Gastrocnemius medialis (tissue), 4 donors: ENCODE results near the gene LRIG3. TPM values are rescaled to one million over a fixed set of nuclear protein-coding genes. Genes with fewer than 3 reads are reported as not detected.

Experiments
- ATAC-seq, 2 donors: fragments of 150-250 bp; one replicate each; pipeline ENCODE4 v1.9.1; 2016
- DNase-seq, 2 donors: peaks; one replicate each; pipeline ENCODE4 v3.0.0-alpha.2; 2019
- H3K27ac ChIP-seq, 4 donors: fragments of 200-600 bp; sonication (generic); 1 replicate in 1 of 4; 2 replicates in 3 of 4; pipeline ENCODE4 v1.5.1; 2016 to 2018; ENCODE audit warnings: mild to moderate bottlenecking in 2 of 4, moderate library complexity in 1 of 4
- H3K27me3 ChIP-seq, 3 donors: fragments of 200-600 bp; sonication (generic) in 2 of 3; 1 replicate in 1 of 3; 2 replicates in 2 of 3; pipeline versions ENCODE4 v1.5.1 to v1.6.0; 2016 to 2019; ENCODE audit warnings: mild to moderate bottlenecking in 1 of 3, moderate library complexity in 1 of 3
- H3K36me3 ChIP-seq, 2 donors: fragments of 200-600 bp; sonication (generic) in 1 of 2; one replicate each; pipeline ENCODE4 v1.5.1; 2017 to 2018
- H3K4me1 ChIP-seq, 2 donors: fragments of 200-600 bp; sonication (generic) in 1 of 2; one replicate each; pipeline ENCODE4 v1.5.1; 2016 to 2017; ENCODE audit warnings: mild to moderate bottlenecking in 2 of 2
- H3K4me3 ChIP-seq, 4 donors: fragments of 200-600 bp; sonication (generic) in 3 of 4; 1 replicate in 1 of 4; 2 replicates in 3 of 4; pipeline ENCODE4 v1.5.1; 2016 to 2019; ENCODE audit warnings: mild to moderate bottlenecking in 2 of 4
- H3K9me3 ChIP-seq, 3 donors: fragments of 200-600 bp; sonication (generic) in 2 of 3; 1 replicate in 1 of 3; 2 replicates in 2 of 3; pipeline ENCODE4 v1.5.1; 2016 to 2019
- POLR2A ChIP-seq, 2 donors: fragments of 450-650 bp; IDR thresholded peaks; one replicate each; pipeline ENCODE4 v1.6.1; 2017; ENCODE audit warnings: antibody characterized with exemption in 2 of 2, mild to moderate bottlenecking in 2 of 2, moderate library complexity in 2 of 2
- in situ Hi-C, 4 donors: fragments of 200-750 bp; cut with MboI; loops; one replicate each; pipeline versions ENCODE4 v1.15.0 to v1.8.0; 2017; ENCODE audit warnings: low sequenced_read_pairs in 4 of 4
- intact Hi-C: fragments of 100-400 bp; cut with DNase I; formaldehyde crosslinking; loops from one replicate; pipeline ENCODE4 v1.15.1; 2023; ENCODE audit warnings: low total_unique reads
- total RNA-seq, 4 donors: library from RNA; depleted of rRNA; stranded (reverse); fragments of >200 nt; gene quantifications; one replicate each; pipeline versions ENCODE4 v1.1.0 to v1.2.3, GENCODE V29; 2016
- TF ChIP-seq, protein P1 (sequence below), 5 experiments: fragments of 450-650 bp in 3 of 5; fragments of 200-600 bp in 2 of 5; sonication (generic) in 2 of 5; IDR thresholded peaks in 4 of 5; conservative IDR thresholded peaks in 1 of 5; 1 replicate in 4 of 5; 2 replicates in 1 of 5; pipeline ENCODE4 v1.5.1; 2016 to 2019; ENCODE audit warnings: antibody characterized with exemption in 5 of 5, mild to moderate bottlenecking in 3 of 5, moderate library complexity in 3 of 5

Gene LRIG3
- total RNA-seq, 4 donors from 2014 or later, result 4.7 to 14.7 (median 7.7) TPM

DNA sequence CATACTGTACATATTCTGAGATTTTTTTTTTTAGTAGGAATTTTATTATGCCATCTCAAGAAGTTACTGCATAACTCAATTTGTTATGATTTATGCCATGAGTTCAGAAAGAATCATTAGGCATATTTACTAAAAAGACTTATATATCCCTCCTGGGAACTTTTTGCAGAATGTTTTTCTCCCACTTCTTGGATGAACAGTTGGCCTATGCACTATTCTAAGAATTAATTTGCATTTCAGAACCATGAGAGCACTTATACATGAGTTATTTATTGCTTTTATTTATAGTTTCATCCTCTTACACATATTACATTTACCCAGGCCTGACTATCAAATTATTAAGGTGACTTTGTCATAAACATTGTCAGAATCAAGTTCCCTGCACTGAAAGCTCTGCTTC is 6.3 kb upstream of the LRIG3 start:
- Histone ChIP-seq H3K27ac (no peak overlapping the region), H3K4me1 (no peaks in the 10 kb centered on the region), H3K36me3 (no peaks in the 10 kb centered on the region), H3K4me3 (no peak overlapping the region), H3K9me3 (no peaks in the 10 kb centered on the region), H3K27me3 (no peaks in the 10 kb centered on the region)
- DNase-seq (no peak), ATAC-seq (no peak)
- TF ChIP-seq POLR2A (IDR thresholded peaks at IDR 0.05), result no peak
- TF ChIP-seq, protein P1, sequence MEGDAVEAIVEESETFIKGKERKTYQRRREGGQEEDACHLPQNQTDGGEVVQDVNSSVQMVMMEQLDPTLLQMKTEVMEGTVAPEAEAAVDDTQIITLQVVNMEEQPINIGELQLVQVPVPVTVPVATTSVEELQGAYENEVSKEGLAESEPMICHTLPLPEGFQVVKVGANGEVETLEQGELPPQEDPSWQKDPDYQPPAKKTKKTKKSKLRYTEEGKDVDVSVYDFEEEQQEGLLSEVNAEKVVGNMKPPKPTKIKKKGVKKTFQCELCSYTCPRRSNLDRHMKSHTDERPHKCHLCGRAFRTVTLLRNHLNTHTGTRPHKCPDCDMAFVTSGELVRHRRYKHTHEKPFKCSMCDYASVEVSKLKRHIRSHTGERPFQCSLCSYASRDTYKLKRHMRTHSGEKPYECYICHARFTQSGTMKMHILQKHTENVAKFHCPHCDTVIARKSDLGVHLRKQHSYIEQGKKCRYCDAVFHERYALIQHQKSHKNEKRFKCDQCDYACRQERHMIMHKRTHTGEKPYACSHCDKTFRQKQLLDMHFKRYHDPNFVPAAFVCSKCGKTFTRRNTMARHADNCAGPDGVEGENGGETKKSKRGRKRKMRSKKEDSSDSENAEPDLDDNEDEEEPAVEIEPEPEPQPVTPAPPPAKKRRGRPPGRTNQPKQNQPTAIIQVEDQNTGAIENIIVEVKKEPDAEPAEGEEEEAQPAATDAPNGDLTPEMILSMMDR (IDR thresholded peaks at IDR 0.05 in 4 of 5, conservative IDR thresholded peaks at IDR 0.05 in 1 of 5), result no peak
- intact Hi-C loops (no loop called here), in situ Hi-C loops (no loop called here)

DNA sequence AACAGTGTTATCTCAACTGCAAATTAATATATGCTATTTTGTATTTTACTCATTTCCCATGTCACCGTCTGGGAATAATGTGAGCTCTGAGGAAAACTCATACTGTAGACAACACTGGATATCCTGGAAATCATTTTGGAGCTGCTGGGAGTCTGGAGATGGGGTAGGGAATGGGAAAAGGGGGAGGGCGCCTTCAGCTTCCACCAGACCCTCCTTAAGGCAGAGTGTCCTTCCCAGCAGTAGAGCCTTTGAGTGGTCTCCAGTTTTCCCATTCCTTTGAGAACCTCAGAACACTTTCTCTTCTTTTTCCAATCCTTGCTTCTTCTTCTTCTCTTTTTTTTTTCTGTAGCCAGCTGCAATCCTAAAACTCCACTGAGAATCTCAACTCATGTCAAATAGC is 5.4 kb upstream of the LRIG3 start:
- no peak for ATAC-seq
- H3K9me3 ChIP-seq, result no peaks in the 10 kb centered on the region
- peaks cover 0 to 5% of the 10 kb centered on the region in 2 donors for H3K4me1 ChIP-seq
- H3K27me3 ChIP-seq, result no peaks in the 10 kb centered on the region
- no peak for TF ChIP-seq POLR2A (IDR thresholded peaks at IDR 0.05)
- TF ChIP-seq, protein P1 (IDR thresholded peaks at IDR 0.05 in 4 of 5, conservative IDR thresholded peaks at IDR 0.05 in 1 of 5), result no peak
- DNase-seq, result no peak
- intact Hi-C loops, result no loop called here
- no peaks in the 10 kb centered on the region for H3K36me3 ChIP-seq
- in situ Hi-C loops, result no loop called here
- no peak overlapping the region for H3K27ac ChIP-seq
- H3K4me3 ChIP-seq, result no peak overlapping the region

DNA sequence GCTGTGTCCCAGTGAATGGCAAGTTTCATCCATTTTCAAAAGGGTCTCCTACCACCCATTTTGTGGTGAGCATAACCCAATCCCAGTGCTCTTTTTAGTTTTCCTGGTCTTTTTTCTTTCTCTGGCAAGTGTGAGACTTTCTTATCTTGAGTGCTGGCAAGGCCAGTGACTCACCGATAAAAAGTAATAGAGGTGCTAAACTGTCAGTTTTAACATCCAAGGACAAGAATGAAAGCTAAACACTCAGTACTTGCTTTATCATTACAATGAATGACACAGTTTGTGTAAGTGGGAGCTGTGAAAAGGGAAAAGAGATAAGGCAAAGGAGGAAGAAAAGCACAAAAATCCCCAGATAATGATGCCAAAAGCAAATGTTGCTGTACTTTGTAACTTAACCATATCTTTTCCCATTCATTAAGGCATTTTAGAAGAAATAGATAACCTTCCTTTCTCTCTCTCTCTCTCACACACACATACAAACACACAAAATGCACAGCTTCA is 4.9 kb upstream of the LRIG3 start:
- Histone ChIP-seq H3K4me1 (peaks cover 0 to 6% of the 10 kb centered on the region in 2 donors), H3K36me3 (no peaks in the 10 kb centered on the region), H3K27me3 (no peaks in the 10 kb centered on the region), H3K4me3 (no peak overlapping the region), H3K27ac (no peak overlapping the region), H3K9me3 (no peaks in the 10 kb centered on the region)
- no peak for DNase-seq
- TF ChIP-seq, protein P1 (IDR thresholded peaks at IDR 0.05 in 4 of 5, conservative IDR thresholded peaks at IDR 0.05 in 1 of 5), result no peak
- no peak for TF ChIP-seq POLR2A (IDR thresholded peaks at IDR 0.05)
- ATAC-seq, result no peak
- intact Hi-C loops, result no loop called here
- in situ Hi-C loops, result no loop called here

DNA sequence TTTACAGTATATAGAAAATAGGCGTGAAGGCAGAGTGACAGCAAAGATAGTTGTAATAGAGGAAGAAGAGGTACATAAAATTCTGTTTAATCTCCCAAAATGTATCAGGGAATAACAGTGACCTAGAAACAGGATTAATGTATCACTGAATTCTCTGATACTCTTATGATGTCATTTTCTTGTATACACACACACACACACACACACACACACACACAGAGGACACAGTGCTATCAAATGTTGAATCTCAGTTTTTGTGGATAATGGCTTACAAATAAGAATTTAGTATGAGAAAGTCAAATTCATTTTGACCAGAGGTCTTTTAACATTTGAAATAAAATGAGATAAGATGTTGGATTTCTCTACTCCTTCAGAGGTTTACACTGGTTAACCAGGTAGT is 4.3 kb upstream of the LRIG3 start:
- Histone ChIP-seq H3K36me3 (no peaks in the 10 kb centered on the region), H3K27me3 (no peaks in the 10 kb centered on the region), H3K4me1 (peaks cover 0 to 6% of the 10 kb centered on the region in 2 donors), H3K27ac (no peak overlapping the region), H3K4me3 (no peak overlapping the region), H3K9me3 (no peaks in the 10 kb centered on the region)
- TF ChIP-seq, protein P1 (IDR thresholded peaks at IDR 0.05 in 4 of 5, conservative IDR thresholded peaks at IDR 0.05 in 1 of 5), result no peak
- no peak for TF ChIP-seq POLR2A (IDR thresholded peaks at IDR 0.05)
- intact Hi-C loops (no loop called here), in situ Hi-C loops (no loop called here)
- DNase-seq (no peak), ATAC-seq (no peak)

DNA sequence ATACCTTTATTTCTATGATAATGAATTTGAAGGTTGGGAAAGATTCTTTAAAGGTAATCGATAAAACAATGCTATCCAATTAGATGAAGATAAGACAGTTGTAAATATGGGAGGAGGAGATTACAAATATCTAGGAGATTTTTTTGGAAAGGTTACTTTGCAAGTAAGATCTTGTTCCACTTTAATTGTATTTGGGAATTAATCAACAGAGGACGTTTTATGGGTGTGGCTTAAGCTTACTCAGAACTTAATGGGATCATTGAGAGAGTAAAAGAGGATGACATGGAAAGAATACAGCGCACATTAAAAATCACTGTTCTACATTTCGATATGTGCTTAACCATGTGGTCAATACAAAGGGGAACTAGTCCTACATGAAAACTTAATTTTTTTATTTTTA is 3.5 kb upstream of the LRIG3 start:
- no peak for DNase-seq
- intact Hi-C loops (no loop called here), in situ Hi-C loops (no loop called here)
- Histone ChIP-seq H3K4me3 (no peak overlapping the region), H3K27me3 (no peaks in the 10 kb centered on the region), H3K4me1 (peaks cover 0 to 6% of the 10 kb centered on the region in 2 donors), H3K27ac (no peak overlapping the region), H3K9me3 (no peaks in the 10 kb centered on the region), H3K36me3 (no peaks in the 10 kb centered on the region)
- ATAC-seq, result no peak
- no peak for TF ChIP-seq POLR2A (IDR thresholded peaks at IDR 0.05)
- TF ChIP-seq, protein P1 (IDR thresholded peaks at IDR 0.05 in 4 of 5, conservative IDR thresholded peaks at IDR 0.05 in 1 of 5), result no peak
